B cell (primary cell): Measurements from ENCODE around the gene PDZRN4. TPM values are rescaled to one million over a fixed set of nuclear protein-coding genes. Genes with fewer than 3 reads are reported as not detected.

Source experiments
- ATAC-seq: fragments of 200-7000 bp; cut with Tn5 transposase; one replicate; pipeline ENCODE4 v1.10.0; 2021; ENCODE audit warnings: low read depth, mild to moderate bottlenecking, moderate number of reproducible peaks, moderate library complexity
- CTCF ChIA-PET: fragments of 350-600 bp; sonication (Branson Sonifier 250); formaldehyde crosslinking; loops from one replicate; lab custom pipeline; 2021; ENCODE audit warnings: antibody characterized with exemption, inconsistent platforms; lab: Charles Lee
- POLR2A ChIA-PET: fragments of 350-600 bp; sonication (Branson Sonifier 250); formaldehyde crosslinking; loops from one replicate; lab custom pipeline; 2021; ENCODE audit warnings: antibody characterized with exemption; lab: Charles Lee
- DNase-seq: peaks from one replicate; pipeline ENCODE4 v3.0.0; 2013
- H2AFZ ChIP-seq: 2 replicates; pipeline ENCODE4 v1.6.1; 2012; ENCODE audit warnings: mild to moderate bottlenecking, low read depth, low read length; ENCODE audit not compliant: insufficient read depth, poor library complexity, severe bottlenecking
- H3K27ac ChIP-seq, 2 donors: 1 replicate in 1 of 2; 2 replicates in 1 of 2; pipeline ENCODE4 v1.5.1; 2012 to 2013; ENCODE audit warnings: low read length in 2 of 2, mild to moderate bottlenecking in 2 of 2, moderate library complexity in 1 of 2
- H3K27me3 ChIP-seq, 4 experiments: fragments of 200-600 bp in 1 of 4; sonication (generic) in 1 of 4; replicated peaks in 1 of 4; 1 replicate in 2 of 4; 2 replicates in 2 of 4; pipeline versions ENCODE4 v1.6.1 to v1.7.0; 2013 to 2016; ENCODE audit warnings: low read length in 3 of 4, mild to moderate bottlenecking in 2 of 4, mixed read lengths in 1 of 4, moderate library complexity in 1 of 4; ENCODE audit not compliant: insufficient read depth in 4 of 4, control insufficient read depth in 3 of 4; ENCODE audit errors: control extremely low read depth in 1 of 4
- H3K36me3 ChIP-seq, 2 experiments: replicated peaks in 1 of 2; 1 replicate in 1 of 2; 2 replicates in 1 of 2; pipeline versions ENCODE4 v1.6.1 to v1.7.1; 2013; ENCODE audit warnings: low read length in 1 of 2; ENCODE audit not compliant: insufficient read depth in 2 of 2, control insufficient read depth in 1 of 2; ENCODE audit errors: control extremely low read depth in 1 of 2, extremely low read depth in 1 of 2
- H3K4me1 ChIP-seq, 2 donors: fragments of 200-600 bp in 1 of 2; sonication (generic) in 1 of 2; 1 replicate in 1 of 2; 2 replicates in 1 of 2; pipeline versions ENCODE4 v1.5.1 to v1.6.1; 2013 to 2017; ENCODE audit warnings: low read length in 2 of 2; ENCODE audit not compliant: control insufficient read depth in 2 of 2, insufficient read depth in 2 of 2
- H3K4me2 ChIP-seq: replicated peaks from 2 replicates; pipeline ENCODE3; 2012; ENCODE audit warnings: mild to moderate bottlenecking, low read depth, low read length; ENCODE audit not compliant: poor library complexity, severe bottlenecking
- H3K4me3 ChIP-seq, 5 experiments: fragments of 200-600 bp in 1 of 5; sonication (generic) in 1 of 5; 1 replicate in 3 of 5; 2 replicates in 2 of 5; pipeline versions ENCODE4 v1.5.1 to v1.7.0; 2011 to 2016; ENCODE audit warnings: low read length in 4 of 5, mild to moderate bottlenecking in 4 of 5, low read depth in 2 of 5, control low read depth in 1 of 5, moderate library complexity in 1 of 5; ENCODE audit not compliant: insufficient read depth in 1 of 5; ENCODE audit errors: control extremely low read depth in 1 of 5, extremely low read depth in 1 of 5
- H3K79me2 ChIP-seq: fragments of 200-600 bp; sonication (generic); one replicate; pipeline ENCODE4 v1.6.0; 2016; ENCODE audit warnings: low read length; ENCODE audit not compliant: control insufficient read depth, insufficient read depth
- H3K9ac ChIP-seq: fragments of 200-600 bp; sonication (generic); 2 replicates; pipeline ENCODE4 v1.6.1; 2017; ENCODE audit warnings: mild to moderate bottlenecking, low read length, moderate library complexity
- H3K9me3 ChIP-seq, 3 donors: one replicate each; pipeline versions ENCODE4 v1.6.1 to v1.7.1; 2013; ENCODE audit warnings: low read length in 2 of 3; ENCODE audit not compliant: control insufficient read depth in 2 of 3, insufficient read depth in 1 of 3; ENCODE audit errors: control extremely low read depth in 1 of 3
- H4K20me1 ChIP-seq: 2 replicates; pipeline ENCODE4 v1.6.0; 2012; ENCODE audit warnings: mild to moderate bottlenecking, low read length; ENCODE audit not compliant: insufficient read depth, control insufficient read depth, poor library complexity, severe bottlenecking
- H3K27ac Mint-ChIP-seq: one replicate; pipeline ENCODE4 v1.8.0; 2021; ENCODE audit warnings: mixed read lengths
- H3K27me3 Mint-ChIP-seq: one replicate; pipeline ENCODE4 v1.8.0; 2021; ENCODE audit warnings: mixed read lengths
- H3K4me1 Mint-ChIP-seq: one replicate; pipeline ENCODE4 v1.8.0; 2021; ENCODE audit warnings: mixed read lengths
- H3K4me3 Mint-ChIP-seq: one replicate; pipeline ENCODE4 v1.8.0; 2021; ENCODE audit warnings: mixed read lengths
- H3K9me3 Mint-ChIP-seq: one replicate; pipeline ENCODE4 v1.8.0; 2022; ENCODE audit warnings: mixed read lengths; ENCODE audit not compliant: insufficient read depth
- CTCF ChIP-seq: fragments of 200-600 bp; IDR thresholded peaks from one replicate; pipeline ENCODE4 v1.8.0; 2022; ENCODE audit warnings: antibody characterized with exemption, mild to moderate bottlenecking
- EZH2 ChIP-seq: IDR thresholded peaks from 2 replicates; pipeline ENCODE4 v1.6.1; 2012; ENCODE audit warnings: borderline replicate concordance, low read depth, mild to moderate bottlenecking, moderate library complexity, low read length; ENCODE audit not compliant: insufficient read depth, poor library complexity, severe bottlenecking
- WGBS: methylation state at CpG from one replicate; pipeline ENCODE4 v1.1.5; 2013; ENCODE audit warnings: missing lambda C conversion rate; ENCODE audit not compliant: insufficient coverage; 5-methylcytosine and 5-hydroxymethylcytosine counted together
- intact Hi-C: fragments of 100-400 bp; cut with micrococcal nuclease; formaldehyde crosslinking; loops from one replicate; pipeline ENCODE4 v1.10.0; 2022
- polyA plus RNA-seq: library from polyadenylated mRNA; depleted of rRNA; stranded (reverse); fragments of >200 nt; gene quantifications from 2 replicates; pipeline ENCODE4 v1.2.3, GENCODE V29; 2012
- total RNA-seq, 2 donors: library from RNA; stranded (reverse); fragments of 120-200 nt in 1 of 2; gene quantifications; 1 replicate in 1 of 2; 2 replicates in 1 of 2; pipeline versions ENCODE4 v1.2.3 to v1.2.4, GENCODE V29; 2013 to 2022

Gene PDZRN4
- total and polyA plus RNA-seq, 2 donors (not counting 1 experiment from before 2014, with no cell fraction given) = not detected

- no peak overlapping the region for H2AFZ ChIP-seq
- no peak overlapping the region for H3K9ac ChIP-seq
Measured at GRCh38 chr12:41211448-41211847, 23.3 kb downstream of the PDZRN4 start.

GRCh38 chr12:41212625-41213024 lies 24.5 kb downstream of the PDZRN4 start:
- WGBS = 42% methylated on average over 2 of the region's 2 CpGs
- no peaks in the 10 kb centered on the region for H3K4me1 Mint-ChIP-seq
- ChIA-PET POLR2A (no interaction called here), CTCF (no interaction called here)
- intact Hi-C loops = no loop called here
- Histone ChIP-seq H3K27me3 (peaks cover 0 to 5% (median 0%) of the 10 kb centered on the region in 4 experiments), H4K20me1 (no peaks in the 10 kb centered on the region), H3K4me2 (no peak overlapping the region), H3K9me3 (no peaks in the 10 kb centered on the region), H3K27ac (no peak overlapping the region), H3K79me2 (no peaks in the 10 kb centered on the region), H2AFZ (no peak overlapping the region), H3K36me3 (no peaks in the 10 kb centered on the region), H3K4me1 (no peaks in the 10 kb centered on the region), H3K4me3 (no peak overlapping the region), H3K9ac (no peak overlapping the region)
- H3K9me3 Mint-ChIP-seq = no peaks in the 10 kb centered on the region
- DNase-seq (no peak), ATAC-seq (no peak)
- H3K4me3 Mint-ChIP-seq = no peak overlapping the region
- H3K27me3 Mint-ChIP-seq = peaks cover 6% of the 10 kb centered on the region
- H3K27ac Mint-ChIP-seq = no peak overlapping the region
- TF ChIP-seq CTCF (no peak), EZH2 (no peak)

More at GRCh38 chr12:41211448-41211847, 23.3 kb downstream of the PDZRN4 start:
- no peak overlapping the region for H3K4me3 ChIP-seq
- no peaks in the 10 kb centered on the region for H3K36me3 ChIP-seq
- no peaks in the 10 kb centered on the region for H4K20me1 ChIP-seq
- no peaks in the 10 kb centered on the region for H3K4me1 ChIP-seq
- H3K9me3 Mint-ChIP-seq = no peaks in the 10 kb centered on the region
- H3K27me3 ChIP-seq = peaks cover 0 to 5% (median 0%) of the 10 kb centered on the region in 4 experiments
- ChIA-PET POLR2A (no interaction called here), CTCF (no interaction called here)
- H3K79me2 ChIP-seq = no peaks in the 10 kb centered on the region
- H3K9me3 ChIP-seq = no peaks in the 10 kb centered on the region
- no peak overlapping the region for H3K27ac Mint-ChIP-seq
- H3K4me2 ChIP-seq = no peak overlapping the region
- intact Hi-C loops = no loop called here
- H3K27ac ChIP-seq = no peak overlapping the region
- no CpG with 5 or more reads among the region's 3 CpGs for WGBS
- H3K27me3 Mint-ChIP-seq = peaks cover 6% of the 10 kb centered on the region
- no peak overlapping the region for H3K4me3 Mint-ChIP-seq
- ATAC-seq (no peak), DNase-seq (no peak)
- H3K4me1 Mint-ChIP-seq = no peaks in the 10 kb centered on the region
- TF ChIP-seq CTCF (no peak), EZH2 (no peak)
